OCI-LY7 (cell line): ENCODE measurements around the gene LRP1B. TPM values are rescaled to one million over a fixed set of nuclear protein-coding genes. Genes with fewer than 3 reads are reported as not detected.

ENCODE experiments used
- BruUV-seq: library from RNA; stranded (reverse); fragments of 400-500 nt; replicated peaks from 2 replicates; lab custom pipeline; 2021; lab: Mats Ljungman, UMichigan
- CTCF ChIA-PET: fragments of 300-600 bp; sonication (Branson Sonifier 250); formaldehyde crosslinking; loops from one replicate; lab custom pipeline; 2022; ENCODE audit warnings: antibody characterized with exemption; ENCODE audit not compliant: unreplicated experiment; lab: Charles Lee
- POLR2A ChIA-PET: fragments of 300-600 bp; sonication (Branson Sonifier 250); formaldehyde crosslinking; loops from one replicate; lab custom pipeline; 2022; ENCODE audit warnings: antibody characterized with exemption; lab: Charles Lee
- DNase-seq: peaks from one replicate; pipeline ENCODE4 v3.0.0-alpha.2; 2015; ENCODE audit warnings: low spot score
- H2AFZ ChIP-seq: fragments of 200-600 bp; sonication (generic), shearing (Covaris generic); 2 replicates; pipeline ENCODE4 v1.6.1; 2014; ENCODE audit warnings: mild to moderate bottlenecking, antibody characterized with exemption, low read length, moderate library complexity
- H3K27ac ChIP-seq: fragments of 200-600 bp; sonication (generic); 2 replicates; pipeline ENCODE4 v1.5.1; 2014; ENCODE audit warnings: mixed run types, low read depth, mild to moderate bottlenecking, moderate library complexity, low read length, inconsistent platforms; ENCODE audit not compliant: poor library complexity, severe bottlenecking
- H3K36me3 ChIP-seq: fragments of 200-600 bp; sonication (generic); 2 replicates; pipeline ENCODE4 v1.6.1; 2014; ENCODE audit warnings: mild to moderate bottlenecking, antibody characterized with exemption, low read length, moderate library complexity, mixed read lengths; ENCODE audit not compliant: insufficient read depth
- H3K4me1 ChIP-seq: fragments of 200-600 bp; sonication (generic); 2 replicates; pipeline ENCODE4 v1.5.1; 2014; ENCODE audit warnings: mild to moderate bottlenecking, low read length; ENCODE audit not compliant: insufficient read depth, poor library complexity, severe bottlenecking
- H3K4me2 ChIP-seq: fragments of 200-600 bp; sonication (generic); 2 replicates; pipeline ENCODE4 v1.6.1; 2014; ENCODE audit warnings: mild to moderate bottlenecking, low read length
- H3K4me3 ChIP-seq: fragments of 200-600 bp; sonication (generic); 2 replicates; pipeline ENCODE4 v1.5.1; 2014; ENCODE audit warnings: mild to moderate bottlenecking, low read depth, low read length; ENCODE audit not compliant: poor library complexity, severe bottlenecking
- H3K79me2 ChIP-seq: fragments of 200-600 bp; sonication (generic); 2 replicates; pipeline ENCODE4 v1.6.1; 2016; ENCODE audit warnings: low read depth, mild to moderate bottlenecking, low read length, moderate library complexity, mixed read lengths; ENCODE audit not compliant: insufficient read depth
- H3K9me2 ChIP-seq: fragments of 200-600 bp; sonication (generic); 2 replicates; pipeline ENCODE4 v1.6.1; 2016; ENCODE audit warnings: mild to moderate bottlenecking, low read length, mixed read lengths; ENCODE audit not compliant: insufficient read depth
- H3K9me3 ChIP-seq: fragments of 200-600 bp; sonication (generic); 2 replicates; pipeline ENCODE4 v1.6.1; 2014; ENCODE audit warnings: mild to moderate bottlenecking, mixed run types, low read length, mixed read lengths
- H4K20me1 ChIP-seq: fragments of 200-600 bp; sonication (generic); 2 replicates; pipeline ENCODE4 v1.6.1; 2014; ENCODE audit warnings: mild to moderate bottlenecking, antibody characterized with exemption, low read length, moderate library complexity, mixed read lengths; ENCODE audit not compliant: insufficient read depth
- CTCF ChIP-seq: fragments of 200-600 bp; sonication (generic); conservative IDR thresholded peaks from 2 replicates; pipeline ENCODE4 v1.5.1; 2014; ENCODE audit warnings: mild to moderate bottlenecking, antibody characterized with exemption, low read length, moderate library complexity, mixed read lengths
- EZH2phosphoT487 ChIP-seq: fragments of 200-600 bp; sonication (generic); IDR thresholded peaks from 2 replicates; pipeline ENCODE4 v1.6.1; 2018; ENCODE audit warnings: low read depth, borderline replicate concordance, mild to moderate bottlenecking, mixed run types, antibody characterized with exemption, low read length, moderate library complexity, mixed read lengths
- intact Hi-C: fragments of 100-400 bp; cut with micrococcal nuclease; formaldehyde crosslinking; loops from one replicate; pipeline ENCODE4 v1.10.0; 2022; ENCODE audit not compliant: unreplicated experiment
- total RNA-seq, 2 experiments: library from RNA; depleted of rRNA in 1 of 2; stranded (reverse); fragments of >200 nt in 1 of 2; shearing (Covaris generic) in 1 of 2; gene quantifications; 2 replicates each; pipeline ENCODE4 v1.2.3, GENCODE V29; 2014 to 2022

Gene LRP1B
- total RNA-seq, 2 experiments from 2014 or later, result not detected

- TF ChIP-seq EZH2phosphoT487 (no peak), CTCF (no peak)
- POLR2A ChIA-PET, result no interaction called here
- H3K9me3 ChIP-seq, result no peaks in the 10 kb centered on the region
- intact Hi-C loops, result no loop called here
- no peak for DNase-seq
- H4K20me1 ChIP-seq, result no peaks in the 10 kb centered on the region
- no TSS peak for BruUV-seq
- H2AFZ ChIP-seq, result no peak overlapping the region
- H3K27ac ChIP-seq, result no peak overlapping the region
- H3K9me2 ChIP-seq, result no peaks in the 10 kb centered on the region
- no peaks in the 10 kb centered on the region for H3K36me3 ChIP-seq
- CTCF ChIA-PET, result no interaction called here
- H3K4me1 ChIP-seq, result no peaks in the 10 kb centered on the region
- H3K4me2 ChIP-seq, result no peak overlapping the region
- H3K4me3 ChIP-seq, result no peak overlapping the region
- no peaks in the 10 kb centered on the region for H3K79me2 ChIP-seq
These were observed 122.6 kb downstream of the LRP1B start for GRCh38 chr2:142008135-142008744.

GRCh38 chr2:141994066-141994465 is 136.8 kb downstream of the LRP1B start:
- Histone ChIP-seq H3K27ac (no peak overlapping the region), H3K9me2 (no peaks in the 10 kb centered on the region), H3K4me1 (no peaks in the 10 kb centered on the region), H3K4me2 (no peak overlapping the region), H3K9me3 (no peaks in the 10 kb centered on the region), H3K36me3 (no peaks in the 10 kb centered on the region), H3K79me2 (no peaks in the 10 kb centered on the region), H3K4me3 (no peak overlapping the region), H2AFZ (no peak overlapping the region), H4K20me1 (no peaks in the 10 kb centered on the region)
- BruUV-seq, result no TSS peak
- CTCF ChIA-PET, result no interaction called here
- POLR2A ChIA-PET, result interaction anchor here (0.6 kb wide), 1 partner anchor 35 kb away, joined by 3 read pairs; no protein-coding TSS in a partner anchor
- intact Hi-C loops, result no loop called here
- no peak for DNase-seq
- TF ChIP-seq EZH2phosphoT487 (no peak), CTCF (no peak)

- intact Hi-C loops, result no loop called here
- no peak overlapping the region for H3K4me3 ChIP-seq
- CTCF ChIA-PET, result no interaction called here
- H3K36me3 ChIP-seq, result no peaks in the 10 kb centered on the region
- no peak overlapping the region for H3K4me2 ChIP-seq
- TF ChIP-seq CTCF, result no peak
- TF ChIP-seq EZH2phosphoT487, result no peak
- POLR2A ChIA-PET, result no interaction called here
- H3K9me2 ChIP-seq, result no peaks in the 10 kb centered on the region
- no peaks in the 10 kb centered on the region for H3K9me3 ChIP-seq
- no peaks in the 10 kb centered on the region for H3K4me1 ChIP-seq
- BruUV-seq, result no TSS peak
- DNase-seq, result no peak
- no peaks in the 10 kb centered on the region for H4K20me1 ChIP-seq
- no peak overlapping the region for H2AFZ ChIP-seq
- H3K27ac ChIP-seq, result no peak overlapping the region
- no peaks in the 10 kb centered on the region for H3K79me2 ChIP-seq
These were observed 138.1 kb downstream of the LRP1B start for GRCh38 chr2:141992695-141993094.
